ENCODE data around the gene GALNT9. TPM values are rescaled to one million over a fixed set of nuclear protein-coding genes. Genes with fewer than 3 reads are reported as not detected.

The GALNT9 gene
- total and polyA plus RNA-seq, 2 experiments from 2014 or later = 3.9 to 4.7 TPM

DNA sequence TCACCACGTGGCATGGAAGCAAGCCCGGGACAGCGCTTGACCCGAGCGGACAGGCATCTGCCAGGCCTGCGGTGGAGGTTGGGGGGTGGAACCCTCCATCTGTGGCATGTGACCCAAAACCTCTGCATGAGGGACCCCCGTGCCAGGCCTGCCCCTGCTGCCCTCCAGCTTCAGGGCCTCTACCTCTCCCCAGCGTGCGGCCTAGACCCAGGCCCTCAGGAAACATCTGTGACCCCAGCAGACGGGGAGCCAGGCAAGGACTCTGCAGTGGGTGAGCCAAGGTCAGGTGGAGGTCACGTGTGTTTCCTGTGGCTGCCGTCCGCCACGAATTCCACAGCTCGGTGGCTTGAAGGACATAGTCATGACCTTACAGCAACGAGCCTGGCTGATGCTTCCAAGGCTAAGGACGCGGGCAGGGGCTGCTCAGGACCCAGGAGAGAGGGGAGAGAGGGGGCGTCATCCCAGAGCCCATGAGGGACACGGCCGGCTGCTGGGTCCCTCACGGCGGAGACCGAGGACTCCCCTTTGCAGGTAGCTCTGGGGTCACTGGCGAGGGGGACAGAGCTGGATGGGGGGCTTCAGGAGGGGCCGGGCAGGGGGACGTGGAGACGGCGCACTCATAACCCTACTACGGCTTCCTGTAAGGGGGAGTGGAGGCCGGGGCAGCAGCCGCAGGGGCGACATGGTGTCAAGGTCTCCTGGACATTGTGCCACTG is 91.5 kb downstream of the GALNT9 start:
- no peak overlapping the region for H3K4me2 ChIP-seq
- H3K4me1 ChIP-seq (ENCODE audit: insufficient read depth) = no peaks in the 10 kb centered on the region
- no peaks in the 10 kb centered on the region for H3K27me3 ChIP-seq
- no peaks in the 10 kb centered on the region for H4K20me1 ChIP-seq (ENCODE audit: insufficient read depth, poor library complexity, severe bottlenecking)
- no peak for DNase-seq (ENCODE audit: low spot score)
- no peaks in the 10 kb centered on the region for H3K9me3 ChIP-seq (ENCODE audit: low read depth)
- no peak overlapping the region for H2AFZ ChIP-seq
- no peak overlapping the region for H3K27ac ChIP-seq
- H3K9me2 ChIP-seq (replicated peaks; ENCODE audit: insufficient read depth) = no peaks in the 10 kb centered on the region
- TF ChIP-seq, protein P1, sequence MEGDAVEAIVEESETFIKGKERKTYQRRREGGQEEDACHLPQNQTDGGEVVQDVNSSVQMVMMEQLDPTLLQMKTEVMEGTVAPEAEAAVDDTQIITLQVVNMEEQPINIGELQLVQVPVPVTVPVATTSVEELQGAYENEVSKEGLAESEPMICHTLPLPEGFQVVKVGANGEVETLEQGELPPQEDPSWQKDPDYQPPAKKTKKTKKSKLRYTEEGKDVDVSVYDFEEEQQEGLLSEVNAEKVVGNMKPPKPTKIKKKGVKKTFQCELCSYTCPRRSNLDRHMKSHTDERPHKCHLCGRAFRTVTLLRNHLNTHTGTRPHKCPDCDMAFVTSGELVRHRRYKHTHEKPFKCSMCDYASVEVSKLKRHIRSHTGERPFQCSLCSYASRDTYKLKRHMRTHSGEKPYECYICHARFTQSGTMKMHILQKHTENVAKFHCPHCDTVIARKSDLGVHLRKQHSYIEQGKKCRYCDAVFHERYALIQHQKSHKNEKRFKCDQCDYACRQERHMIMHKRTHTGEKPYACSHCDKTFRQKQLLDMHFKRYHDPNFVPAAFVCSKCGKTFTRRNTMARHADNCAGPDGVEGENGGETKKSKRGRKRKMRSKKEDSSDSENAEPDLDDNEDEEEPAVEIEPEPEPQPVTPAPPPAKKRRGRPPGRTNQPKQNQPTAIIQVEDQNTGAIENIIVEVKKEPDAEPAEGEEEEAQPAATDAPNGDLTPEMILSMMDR (IDR thresholded peaks at IDR 0.05; ENCODE audit: poor library complexity) = no peak
- TF ChIP-seq EZH2phosphoT487 (IDR thresholded peaks at IDR 0.05; ENCODE audit: low read depth, severe bottlenecking, unreplicated experiment) (no peak), EZH2 (IDR thresholded peaks at IDR 0.05; ENCODE audit: borderline replicate concordance) (no peak)
- H3K4me3 ChIP-seq = no peak overlapping the region
- no peaks in the 10 kb centered on the region for H3K79me2 ChIP-seq
- WGBS (ENCODE audit: low lambda C conversion rate, missing lambda C conversion rate) = 86% methylated on average over 19 of the region's 33 CpGs
- no peaks in the 10 kb centered on the region for H3K36me3 ChIP-seq (replicated peaks; ENCODE audit: insufficient read depth, low read depth)

DNA sequence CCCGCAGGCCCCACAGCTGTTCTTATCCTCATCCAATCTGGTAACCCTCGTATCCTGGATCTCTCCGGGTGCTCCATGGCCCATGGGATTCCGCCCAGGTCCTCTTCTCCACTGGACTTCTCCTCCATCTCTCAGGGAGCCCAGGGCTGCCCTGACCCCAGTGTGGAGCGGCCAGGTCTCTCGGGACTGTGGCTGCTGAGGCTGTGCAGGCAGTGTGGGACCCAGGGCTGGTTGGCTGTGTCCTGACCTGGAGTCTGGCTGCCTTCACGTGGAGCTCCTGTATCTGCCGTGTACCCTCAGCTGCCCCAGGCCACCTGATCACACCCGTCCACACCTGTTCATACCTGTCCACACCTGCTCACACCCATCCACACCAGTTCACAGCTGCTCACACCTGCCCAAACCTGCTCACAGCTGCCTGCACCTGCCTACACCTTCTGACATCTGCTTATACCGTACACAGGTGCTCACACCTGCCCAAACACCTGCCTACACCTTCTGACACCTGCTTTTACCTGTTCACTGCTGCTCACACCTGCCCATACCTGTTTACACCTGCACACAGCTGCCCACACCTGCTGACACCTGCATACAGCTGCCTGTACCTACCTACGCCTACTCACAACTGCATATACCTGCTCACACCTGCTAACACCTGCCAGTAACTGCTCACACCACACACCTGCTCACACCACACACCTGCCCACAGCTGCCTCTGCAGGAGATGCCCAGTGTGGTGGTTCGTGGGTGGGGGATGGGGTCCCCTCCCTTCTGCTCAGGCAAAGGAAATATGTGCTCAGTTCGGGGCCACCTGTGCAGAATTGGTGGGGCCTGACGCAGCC is 92.2 kb downstream of the GALNT9 start:
- H3K27me3 ChIP-seq = no peaks in the 10 kb centered on the region
- H3K9me2 ChIP-seq (replicated peaks; ENCODE audit: insufficient read depth) = no peaks in the 10 kb centered on the region
- H3K9me3 ChIP-seq (ENCODE audit: low read depth) = no peaks in the 10 kb centered on the region
- TF ChIP-seq EZH2 (IDR thresholded peaks at IDR 0.05; ENCODE audit: borderline replicate concordance) (no peak), EZH2phosphoT487 (IDR thresholded peaks at IDR 0.05; ENCODE audit: low read depth, severe bottlenecking, unreplicated experiment) (no peak)
- TF ChIP-seq, protein P1 (IDR thresholded peaks at IDR 0.05; ENCODE audit: poor library complexity) = no peak
- DNase-seq (ENCODE audit: low spot score) = no peak
- no peaks in the 10 kb centered on the region for H3K79me2 ChIP-seq
- no peak overlapping the region for H2AFZ ChIP-seq
- H4K20me1 ChIP-seq (ENCODE audit: insufficient read depth, poor library complexity, severe bottlenecking) = no peaks in the 10 kb centered on the region
- H3K36me3 ChIP-seq (replicated peaks; ENCODE audit: insufficient read depth, low read depth) = no peaks in the 10 kb centered on the region
- 88% methylated on average over 13 of the region's 14 CpGs for WGBS (ENCODE audit: low lambda C conversion rate, missing lambda C conversion rate)
- H3K4me3 ChIP-seq = no peak overlapping the region
- H3K27ac ChIP-seq = no peak overlapping the region
- no peaks in the 10 kb centered on the region for H3K4me1 ChIP-seq (ENCODE audit: insufficient read depth)
- no peak overlapping the region for H3K4me2 ChIP-seq

DNA sequence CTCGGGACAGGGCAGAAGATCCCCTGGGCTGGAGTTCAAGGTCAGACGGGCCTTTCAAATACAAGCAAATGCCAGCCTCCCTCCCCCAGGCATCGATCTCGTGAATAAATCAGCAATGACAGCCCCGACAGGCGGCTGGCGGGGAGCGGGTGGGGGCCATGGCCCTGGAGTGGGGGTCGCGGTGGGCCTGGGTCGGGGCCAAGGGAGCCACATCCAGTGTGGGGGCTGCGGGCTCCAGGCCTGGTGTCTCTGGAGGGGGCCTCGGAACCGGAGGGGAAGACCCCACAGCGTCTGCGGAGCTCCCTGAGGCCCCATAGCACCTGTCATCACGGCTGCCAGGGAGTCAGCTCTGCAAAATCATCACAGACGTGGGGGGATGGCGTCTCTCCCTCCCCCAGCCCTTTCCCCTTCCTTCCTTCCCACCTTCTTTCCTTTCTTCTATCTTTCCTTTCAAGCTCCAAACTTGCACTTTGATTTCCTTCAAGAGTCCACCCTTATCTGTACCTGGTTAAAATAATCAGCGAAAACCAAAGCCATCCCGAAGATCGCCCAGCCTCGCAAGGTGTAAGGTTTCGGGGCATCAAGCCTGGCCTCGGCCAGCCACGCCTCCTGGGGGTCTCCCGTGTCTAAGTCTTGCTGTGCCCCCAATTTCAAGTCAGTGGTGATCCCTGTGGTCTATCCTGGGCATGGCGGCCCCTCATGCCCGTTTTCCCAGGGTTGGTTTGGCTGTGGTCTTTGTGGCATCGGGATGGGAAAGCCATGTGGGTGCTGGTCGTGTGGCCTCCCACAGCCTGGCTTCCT is 93.1 kb downstream of the GALNT9 start:
- H3K27me3 ChIP-seq = no peaks in the 10 kb centered on the region
- DNase-seq (ENCODE audit: low spot score) = no peak
- no peaks in the 10 kb centered on the region for H3K9me2 ChIP-seq (replicated peaks; ENCODE audit: insufficient read depth)
- no peak overlapping the region for H3K27ac ChIP-seq
- TF ChIP-seq, protein P1 (IDR thresholded peaks at IDR 0.05; ENCODE audit: poor library complexity) = no peak
- H3K4me3 ChIP-seq = no peak overlapping the region
- H3K36me3 ChIP-seq (replicated peaks; ENCODE audit: insufficient read depth, low read depth) = no peaks in the 10 kb centered on the region
- WGBS (ENCODE audit: low lambda C conversion rate, missing lambda C conversion rate) = 84% methylated on average over 27 of the region's 31 CpGs
- H3K4me1 ChIP-seq (ENCODE audit: insufficient read depth) = no peaks in the 10 kb centered on the region
- no peaks in the 10 kb centered on the region for H3K79me2 ChIP-seq
- H3K4me2 ChIP-seq = no peak overlapping the region
- no peaks in the 10 kb centered on the region for H4K20me1 ChIP-seq (ENCODE audit: insufficient read depth, poor library complexity, severe bottlenecking)
- no peak overlapping the region for H2AFZ ChIP-seq
- H3K9me3 ChIP-seq (ENCODE audit: low read depth) = no peaks in the 10 kb centered on the region

Data from hepatocyte (in vitro differentiated cells).